SU-DHL-6 (cell line): Measurements from ENCODE around the gene FAT3.

Source experiments
- H2AFZ ChIP-seq: fragments of 200-600 bp; sonication (generic); 2 replicates; pipeline ENCODE4 v1.6.1; 2014; ENCODE audit warnings: low read depth, mild to moderate bottlenecking, moderate library complexity, mixed read lengths, antibody characterized with exemption, low read length; ENCODE audit not compliant: severe bottlenecking
- H3F3A ChIP-seq: fragments of 200-600 bp; shearing (Covaris generic); 2 replicates; pipeline ENCODE4 v1.6.0; 2016; ENCODE audit warnings: antibody characterized with exemption, mild to moderate bottlenecking; ENCODE audit not compliant: insufficient read depth
- H3K27ac ChIP-seq: fragments of 200-600 bp; sonication (generic); 2 replicates; pipeline ENCODE4 v1.5.1; 2016; ENCODE audit warnings: low read depth, mild to moderate bottlenecking, low read length, moderate library complexity, mixed read lengths
- H3K27me3 ChIP-seq: fragments of 200-600 bp; sonication (generic), shearing (Covaris generic); 2 replicates; pipeline ENCODE4 v1.6.0; 2014; ENCODE audit warnings: mild to moderate bottlenecking, low read length
- H3K36me3 ChIP-seq: fragments of 200-600 bp; sonication (generic); 2 replicates; pipeline ENCODE4 v1.6.1; 2014; ENCODE audit warnings: mild to moderate bottlenecking, low read length, mixed read lengths
- H3K4me2 ChIP-seq: fragments of 300-600, 200-600 bp; shearing (Covaris generic), sonication (generic); 2 replicates; pipeline ENCODE4 v1.6.0; 2014; ENCODE audit warnings: low read length, low read depth, mild to moderate bottlenecking; ENCODE audit not compliant: poor library complexity, severe bottlenecking
- H3K4me3 ChIP-seq: fragments of 200-600 bp; sonication (generic); 2 replicates; pipeline ENCODE4 v1.5.1; 2014; ENCODE audit warnings: antibody characterized with exemption, low read length, mild to moderate bottlenecking, mixed read lengths; ENCODE audit not compliant: insufficient read depth, poor library complexity, severe bottlenecking
- H3K79me2 ChIP-seq: fragments of 200-600 bp; sonication (generic); 2 replicates; pipeline ENCODE4 v1.6.1; 2014; ENCODE audit warnings: mild to moderate bottlenecking, low read length, moderate library complexity; ENCODE audit not compliant: insufficient read depth
- H3K9ac ChIP-seq: fragments of 200-600 bp; sonication (generic); 2 replicates; pipeline ENCODE4 v1.7.0; 2014; ENCODE audit warnings: mild to moderate bottlenecking, low read length
- H3K9me2 ChIP-seq: fragments of 200-600 bp; sonication (generic); replicated peaks from 2 replicates; pipeline ENCODE4 v1.6.1; 2014; ENCODE audit warnings: low read length; ENCODE audit not compliant: insufficient read depth
- H3K9me3 ChIP-seq: fragments of 200-600 bp; sonication (generic); 2 replicates; pipeline ENCODE4 v1.6.1; 2014; ENCODE audit warnings: low read length, mixed read lengths; ENCODE audit not compliant: insufficient read depth
- H4K20me1 ChIP-seq: fragments of 200-600 bp; sonication (generic); 2 replicates; pipeline ENCODE4 v1.6.1; 2014; ENCODE audit warnings: low read depth, mild to moderate bottlenecking, antibody characterized with exemption, low read length, moderate library complexity, mixed read lengths
- CTCF ChIP-seq: fragments of 200-600 bp; sonication (generic); IDR thresholded peaks from one replicate; pipeline ENCODE4 v1.5.1; 2017; ENCODE audit warnings: antibody characterized with exemption, mild to moderate bottlenecking, low read length, moderate library complexity; ENCODE audit not compliant: insufficient read depth, poor library complexity, severe bottlenecking
- EZH2phosphoT487 ChIP-seq: fragments of 200-600 bp; sonication (generic), shearing (Covaris generic); conservative IDR thresholded peaks from 2 replicates; pipeline ENCODE4 v1.6.1; 2018; ENCODE audit warnings: mild to moderate bottlenecking, antibody characterized with exemption, low read length, moderate library complexity, mixed read lengths

The FAT3 gene

GRCh38 chr11:92269021-92269420 lies 44.4 kb downstream of the FAT3 start:
- no peak overlapping the region for H3K9ac ChIP-seq
- H3K79me2 ChIP-seq, result no peaks in the 10 kb centered on the region
- H3K9me2 ChIP-seq, result no peaks in the 10 kb centered on the region
- no peak overlapping the region for H2AFZ ChIP-seq
- no peaks in the 10 kb centered on the region for H3K9me3 ChIP-seq
- no peak overlapping the region for H3K4me2 ChIP-seq
- H3K27ac ChIP-seq, result no peak overlapping the region
- no peaks in the 10 kb centered on the region for H3K36me3 ChIP-seq
- no peak overlapping the region for H3K4me3 ChIP-seq
- H3K27me3 ChIP-seq, result no peaks in the 10 kb centered on the region
- H4K20me1 ChIP-seq, result no peaks in the 10 kb centered on the region
- no peaks in the 10 kb centered on the region for H3F3A ChIP-seq
- TF ChIP-seq EZH2phosphoT487 (no peak), CTCF (no peak)

- no peak for TF ChIP-seq CTCF
- no peak for TF ChIP-seq EZH2phosphoT487
- H3K27ac ChIP-seq, result no peak overlapping the region
Observed at GRCh38 chr11:92269841-92270240, 45.2 kb downstream of the FAT3 start.

GRCh38 chr11:92272651-92273050 lies 48.0 kb downstream of the FAT3 start:
- no peak overlapping the region for H2AFZ ChIP-seq
- no peak overlapping the region for H3K4me3 ChIP-seq
- H3F3A ChIP-seq, result no peaks in the 10 kb centered on the region
- H3K9me3 ChIP-seq, result no peaks in the 10 kb centered on the region
- H3K4me2 ChIP-seq, result no peak overlapping the region
- no peak overlapping the region for H3K9ac ChIP-seq
- H4K20me1 ChIP-seq, result no peaks in the 10 kb centered on the region
- H3K27me3 ChIP-seq, result no peaks in the 10 kb centered on the region
- H3K27ac ChIP-seq, result no peak overlapping the region
- TF ChIP-seq CTCF (no peak), EZH2phosphoT487 (no peak)
- H3K79me2 ChIP-seq, result no peaks in the 10 kb centered on the region
- no peaks in the 10 kb centered on the region for H3K9me2 ChIP-seq
- H3K36me3 ChIP-seq, result no peaks in the 10 kb centered on the region

More at GRCh38 chr11:92269841-92270240, 45.2 kb downstream of the FAT3 start:
- Histone ChIP-seq H2AFZ (no peak overlapping the region), H3K27me3 (no peaks in the 10 kb centered on the region), H3F3A (no peaks in the 10 kb centered on the region), H3K9me2 (no peaks in the 10 kb centered on the region), H3K9me3 (no peaks in the 10 kb centered on the region), H3K4me3 (no peak overlapping the region), H3K79me2 (no peaks in the 10 kb centered on the region), H4K20me1 (no peaks in the 10 kb centered on the region), H3K9ac (no peak overlapping the region), H3K4me2 (no peak overlapping the region), H3K36me3 (no peaks in the 10 kb centered on the region)
